Measurements from ENCODE around the gene TANGO2. TPM values are rescaled to one million over a fixed set of nuclear protein-coding genes. Genes with fewer than 3 reads are reported as not detected.

The TANGO2 gene
- total and polyA plus RNA-seq, 2 donors (not counting 1 experiment from before 2014, with no cell fraction given): 75.5 to 75.6 TPM

DNA sequence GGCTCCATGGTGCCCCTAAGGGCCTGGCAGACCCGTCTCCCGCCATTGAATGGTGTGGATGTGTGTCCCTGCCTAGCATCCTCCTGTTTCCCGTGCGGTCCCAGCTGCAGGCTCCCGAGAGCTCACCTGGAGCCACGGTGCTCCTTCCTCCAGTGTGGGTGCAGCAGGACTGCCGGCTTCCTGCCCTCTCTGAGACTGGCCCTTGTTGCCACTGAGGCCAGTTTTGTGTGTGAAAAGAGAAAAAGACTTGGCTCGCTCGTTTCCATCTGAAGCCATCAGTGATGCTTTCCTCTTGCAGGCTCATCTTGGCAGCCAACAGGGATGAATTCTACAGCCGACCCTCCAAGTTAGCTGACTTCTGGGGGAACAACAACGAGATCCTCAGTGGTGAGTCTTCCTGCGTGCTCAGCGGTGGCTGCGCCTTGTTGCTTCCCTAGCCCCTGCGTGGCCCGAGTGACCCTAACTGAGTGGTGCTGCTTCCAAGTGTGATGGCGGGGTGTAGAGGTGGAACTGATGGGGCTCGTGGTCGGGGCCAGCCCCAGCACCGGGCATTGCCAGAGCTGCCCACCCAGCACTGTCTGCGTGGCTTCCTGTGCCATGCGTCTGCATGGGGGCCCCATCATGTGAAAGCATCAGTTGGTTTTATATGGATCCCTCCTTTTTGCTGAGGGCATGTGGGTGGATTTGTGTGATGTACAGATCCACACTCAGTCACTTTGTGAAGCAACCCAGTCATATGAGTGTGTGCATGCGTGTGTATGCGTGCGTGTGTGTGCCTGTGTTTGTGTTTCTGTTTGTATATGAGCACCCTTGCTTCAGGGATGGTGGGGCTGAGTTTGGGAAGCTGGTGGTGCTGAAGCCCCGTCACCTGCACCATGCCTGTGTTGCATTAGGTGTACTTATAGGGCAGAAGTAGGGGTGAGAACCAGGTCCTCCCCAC lies 22.4 kb downstream of the TANGO2 start:
- ChIA-PET POLR2A (no interaction called here), CTCF (no interaction called here)
- ATAC-seq (ENCODE audit: low read depth): no peak
- Mint-ChIP-seq H3K9me3 (ENCODE audit: insufficient read depth) (no peaks in the 10 kb centered on the region), H3K4me1 (peaks cover 2% of the 10 kb centered on the region), H3K27ac (no peak overlapping the region), H3K27me3 (no peaks in the 10 kb centered on the region), H3K4me3 (no peak overlapping the region)
- H3K9ac ChIP-seq (ENCODE audit: low read length): no peak overlapping the region
- TF ChIP-seq, protein P1, sequence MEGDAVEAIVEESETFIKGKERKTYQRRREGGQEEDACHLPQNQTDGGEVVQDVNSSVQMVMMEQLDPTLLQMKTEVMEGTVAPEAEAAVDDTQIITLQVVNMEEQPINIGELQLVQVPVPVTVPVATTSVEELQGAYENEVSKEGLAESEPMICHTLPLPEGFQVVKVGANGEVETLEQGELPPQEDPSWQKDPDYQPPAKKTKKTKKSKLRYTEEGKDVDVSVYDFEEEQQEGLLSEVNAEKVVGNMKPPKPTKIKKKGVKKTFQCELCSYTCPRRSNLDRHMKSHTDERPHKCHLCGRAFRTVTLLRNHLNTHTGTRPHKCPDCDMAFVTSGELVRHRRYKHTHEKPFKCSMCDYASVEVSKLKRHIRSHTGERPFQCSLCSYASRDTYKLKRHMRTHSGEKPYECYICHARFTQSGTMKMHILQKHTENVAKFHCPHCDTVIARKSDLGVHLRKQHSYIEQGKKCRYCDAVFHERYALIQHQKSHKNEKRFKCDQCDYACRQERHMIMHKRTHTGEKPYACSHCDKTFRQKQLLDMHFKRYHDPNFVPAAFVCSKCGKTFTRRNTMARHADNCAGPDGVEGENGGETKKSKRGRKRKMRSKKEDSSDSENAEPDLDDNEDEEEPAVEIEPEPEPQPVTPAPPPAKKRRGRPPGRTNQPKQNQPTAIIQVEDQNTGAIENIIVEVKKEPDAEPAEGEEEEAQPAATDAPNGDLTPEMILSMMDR (IDR thresholded peaks at IDR 0.05): no peak
- TF ChIP-seq EZH2 (IDR thresholded peaks at IDR 0.05; ENCODE audit: borderline replicate concordance, insufficient read depth, low read depth, low read length, poor library complexity, severe bottlenecking): no peak
- H3K27me3 ChIP-seq (replicated peaks in 1 of 4; ENCODE audit: control extremely low read depth in 1 of 4, control insufficient read depth in 3 of 4, insufficient read depth in 4 of 4, low read length in 3 of 4): no peaks in the 10 kb centered on the region
- peaks cover 26% of the 10 kb centered on the region for H3K79me2 ChIP-seq (ENCODE audit: control insufficient read depth, insufficient read depth, low read length)
- peaks cover 3% of the 10 kb centered on the region for H4K20me1 ChIP-seq (ENCODE audit: control insufficient read depth, insufficient read depth, low read length, poor library complexity, severe bottlenecking)
- H3K27ac ChIP-seq (ENCODE audit: low read length in 2 of 2): no peak overlapping the region
- WGBS (ENCODE audit: insufficient coverage): 98% methylated on average over 19 of the region's 26 CpGs
- intact Hi-C loops (cut with micrococcal nuclease): no loop called here
- no peak overlapping the region for H2AFZ ChIP-seq (ENCODE audit: insufficient read depth, low read depth, low read length, poor library complexity, severe bottlenecking)
- no peak for DNase-seq
- no peaks in the 10 kb centered on the region for H3K4me1 ChIP-seq (ENCODE audit: control insufficient read depth in 2 of 2, insufficient read depth in 2 of 2, low read length in 2 of 2)
- H3K4me2 ChIP-seq (replicated peaks; ENCODE audit: low read depth, low read length, poor library complexity, severe bottlenecking): no peak overlapping the region
- H3K9me3 ChIP-seq (ENCODE audit: control extremely low read depth in 1 of 3, control insufficient read depth in 2 of 3, insufficient read depth in 1 of 3, low read length in 2 of 3): peaks cover 0 to 9% (median 0%) of the 10 kb centered on the region in 3 donors
- H3K4me3 ChIP-seq (ENCODE audit: control extremely low read depth in 1 of 5, extremely low read depth in 1 of 5, insufficient read depth in 1 of 5, low read depth in 2 of 5, low read length in 4 of 5): no peak overlapping the region
- H3K36me3 ChIP-seq (replicated peaks in 1 of 2; ENCODE audit: control extremely low read depth in 1 of 2, control insufficient read depth in 1 of 2, extremely low read depth in 1 of 2, insufficient read depth in 2 of 2, low read length in 1 of 2): peaks cover 0 to 44% of the 10 kb centered on the region in 2 experiments

DNA sequence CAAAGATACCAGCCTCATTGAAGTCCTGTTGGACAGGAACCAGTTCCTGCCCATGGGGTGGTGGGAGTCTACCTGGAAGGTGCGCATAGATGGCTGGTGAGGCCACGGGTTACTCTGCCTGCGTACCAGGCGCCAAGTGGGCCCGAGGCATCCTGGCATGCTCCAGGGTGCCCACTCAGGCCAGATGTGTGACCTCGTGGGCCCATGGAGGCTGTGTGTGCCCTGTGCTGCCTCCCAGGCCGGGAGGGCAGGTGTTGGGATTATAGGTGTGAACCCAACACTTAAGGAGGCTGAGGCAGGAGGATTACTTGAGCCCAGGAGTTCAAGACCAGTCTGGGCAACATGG lies 23.1 kb downstream of the TANGO2 start:
- CTCF ChIA-PET: no interaction called here
- H3K27me3 Mint-ChIP-seq: no peaks in the 10 kb centered on the region
- H3K36me3 ChIP-seq (replicated peaks in 1 of 2; ENCODE audit: control extremely low read depth in 1 of 2, control insufficient read depth in 1 of 2, extremely low read depth in 1 of 2, insufficient read depth in 2 of 2, low read length in 1 of 2): peaks cover 0 to 46% of the 10 kb centered on the region in 2 experiments
- H3K27ac ChIP-seq (ENCODE audit: low read length in 2 of 2): no peak overlapping the region
- POLR2A ChIA-PET: no interaction called here
- H3K4me1 ChIP-seq (ENCODE audit: control insufficient read depth in 2 of 2, insufficient read depth in 2 of 2, low read length in 2 of 2): no peaks in the 10 kb centered on the region
- no peak for ATAC-seq (ENCODE audit: low read depth)
- H3K4me1 Mint-ChIP-seq: peaks cover 2% of the 10 kb centered on the region
- 95% methylated on average over 6 of the region's 7 CpGs for WGBS (ENCODE audit: insufficient coverage)
- peaks cover 26% of the 10 kb centered on the region for H3K79me2 ChIP-seq (ENCODE audit: control insufficient read depth, insufficient read depth, low read length)
- TF ChIP-seq EZH2 (IDR thresholded peaks at IDR 0.05; ENCODE audit: borderline replicate concordance, insufficient read depth, low read depth, low read length, poor library complexity, severe bottlenecking): no peak
- no peaks in the 10 kb centered on the region for H3K27me3 ChIP-seq (replicated peaks in 1 of 4; ENCODE audit: control extremely low read depth in 1 of 4, control insufficient read depth in 3 of 4, insufficient read depth in 4 of 4, low read length in 3 of 4)
- H3K9me3 Mint-ChIP-seq (ENCODE audit: insufficient read depth): no peaks in the 10 kb centered on the region
- no peak overlapping the region for H2AFZ ChIP-seq (ENCODE audit: insufficient read depth, low read depth, low read length, poor library complexity, severe bottlenecking)
- H3K4me3 ChIP-seq (ENCODE audit: control extremely low read depth in 1 of 5, extremely low read depth in 1 of 5, insufficient read depth in 1 of 5, low read depth in 2 of 5, low read length in 4 of 5): no peak overlapping the region
- no peak overlapping the region for H3K27ac Mint-ChIP-seq
- H3K4me3 Mint-ChIP-seq: no peak overlapping the region
- no peak overlapping the region for H3K9ac ChIP-seq (ENCODE audit: low read length)
- intact Hi-C loops (cut with micrococcal nuclease): no loop called here
- peaks cover 3% of the 10 kb centered on the region for H4K20me1 ChIP-seq (ENCODE audit: control insufficient read depth, insufficient read depth, low read length, poor library complexity, severe bottlenecking)
- peaks cover 0 to 12% (median 0%) of the 10 kb centered on the region in 3 donors for H3K9me3 ChIP-seq (ENCODE audit: control extremely low read depth in 1 of 3, control insufficient read depth in 2 of 3, insufficient read depth in 1 of 3, low read length in 2 of 3)
- no peak overlapping the region for H3K4me2 ChIP-seq (replicated peaks; ENCODE audit: low read depth, low read length, poor library complexity, severe bottlenecking)
- DNase-seq: no peak

All from B cell (primary cell).